Keratinocyte (primary cell): Measurements from ENCODE around the gene SHISAL2B.

Experiments used
- CTCF ChIP-seq, 3 experiments: IDR thresholded peaks in 1 of 3; conservative IDR thresholded peaks in 1 of 3; optimal IDR thresholded peaks in 1 of 3; 2 replicates in 2 of 3; 3 replicates in 1 of 3; pipeline versions ENCODE3 to v1.5.1; 2011; ENCODE audit warnings: low read length in 3 of 3, mild to moderate bottlenecking in 3 of 3, moderate library complexity in 2 of 3, control low read depth in 1 of 3, inconsistent platforms in 1 of 3; ENCODE audit not compliant: insufficient read depth in 2 of 3; ENCODE audit errors: extremely low read depth in 1 of 3
- EZH2 ChIP-seq: IDR thresholded peaks from one replicate; pipeline ENCODE4 v1.6.1; 2012; ENCODE audit warnings: inconsistent platforms, mild to moderate bottlenecking, low read length, moderate library complexity

GRCh38 chr5:64688391-64688790 lies 1.9 kb upstream of the SHISAL2B start:
- TF ChIP-seq EZH2 (no peak), CTCF (optimal IDR thresholded peaks at IDR 0.05 in 1 of 3, IDR thresholded peaks at IDR 0.05 in 1 of 3, conservative IDR thresholded peaks at IDR 0.05 in 1 of 3; ENCODE audit: extremely low read depth in 1 of 3, insufficient read depth in 2 of 3, low read length in 3 of 3) (no peak)
